H9 (cell line): ENCODE measurements around the gene CYP2B6. TPM values are rescaled to one million over a fixed set of nuclear protein-coding genes. Genes with fewer than 3 reads are reported as not detected.

Experiments used
- DNase-seq: peaks from one replicate; pipeline ENCODE4 v3.0.0-alpha.2; 2017
- H2AFZ ChIP-seq: one replicate; pipeline ENCODE4 v1.6.1; 2013; ENCODE audit warnings: mild to moderate bottlenecking, low read length, control low read depth, moderate library complexity
- H2AK5ac ChIP-seq: 2 replicates; pipeline ENCODE4 v1.6.1; 2013; ENCODE audit warnings: low read length, control low read depth, mixed read lengths; ENCODE audit not compliant: insufficient read length
- H2BK120ac ChIP-seq: one replicate; pipeline ENCODE4 v1.6.1; 2013; ENCODE audit warnings: low read depth, mild to moderate bottlenecking, low read length, control low read depth, inconsistent platforms; ENCODE audit not compliant: poor library complexity, severe bottlenecking
- H2BK12ac ChIP-seq: 2 replicates; pipeline ENCODE4 v1.6.1; 2013; ENCODE audit warnings: low read length, control low read depth, mixed read lengths, low read depth; ENCODE audit not compliant: insufficient read length
- H2BK15ac ChIP-seq: 2 replicates; pipeline ENCODE4 v1.6.1; 2013; ENCODE audit warnings: low read depth, low read length, control low read depth
- H2BK20ac ChIP-seq: one replicate; pipeline ENCODE4 v1.6.1; 2013; ENCODE audit warnings: low read depth, mild to moderate bottlenecking, low read length, control low read depth, inconsistent platforms; ENCODE audit not compliant: poor library complexity, severe bottlenecking
- H2BK5ac ChIP-seq: 2 replicates; pipeline ENCODE4 v1.6.1; 2013; ENCODE audit warnings: low read length, control low read depth, mixed read lengths; ENCODE audit not compliant: insufficient read length
- H3K14ac ChIP-seq: 2 replicates; pipeline ENCODE4 v1.6.1; 2013; ENCODE audit warnings: low read length, control low read depth; ENCODE audit not compliant: insufficient read depth
- H3K18ac ChIP-seq: 2 replicates; pipeline ENCODE4 v1.6.1; 2013; ENCODE audit warnings: low read depth, mild to moderate bottlenecking, mixed read lengths, low read length, control low read depth; ENCODE audit not compliant: insufficient read length
- H3K23ac ChIP-seq: 2 replicates; pipeline ENCODE4 v1.6.1; 2013; ENCODE audit warnings: low read length, control low read depth, mixed read lengths, low read depth; ENCODE audit not compliant: insufficient read length
- H3K23me2 ChIP-seq: 2 replicates; pipeline ENCODE4 v1.6.1; 2013; ENCODE audit warnings: low read depth, mild to moderate bottlenecking, mixed read lengths, low read length, control low read depth; ENCODE audit not compliant: insufficient read length, poor library complexity, severe bottlenecking
- H3K27ac ChIP-seq: 2 replicates; pipeline ENCODE4 v1.5.1; 2013; ENCODE audit warnings: low read length, control low read depth, mixed read lengths, low read depth; ENCODE audit not compliant: insufficient read length
- H3K27me3 ChIP-seq: 2 replicates; pipeline ENCODE4 v1.6.1; 2013; ENCODE audit warnings: low read length, control low read depth, inconsistent platforms; ENCODE audit not compliant: insufficient read depth
- H3K4ac ChIP-seq: 2 replicates; pipeline ENCODE4 v1.6.1; 2013; ENCODE audit warnings: low read depth, mild to moderate bottlenecking, control low read depth, inconsistent platforms, low read length, moderate library complexity
- H3K4me1 ChIP-seq: 2 replicates; pipeline ENCODE4 v1.6.1; 2013; ENCODE audit warnings: low read length, control low read depth, inconsistent platforms; ENCODE audit not compliant: insufficient read depth
- H3K4me2 ChIP-seq: 2 replicates; pipeline ENCODE4 v1.6.1; 2013; ENCODE audit warnings: low read length, control low read depth, mixed read lengths; ENCODE audit not compliant: insufficient read length, insufficient read depth
- H3K56ac ChIP-seq: 2 replicates; pipeline ENCODE4 v1.6.1; 2013; ENCODE audit warnings: low read depth, mild to moderate bottlenecking, mixed read lengths, low read length, control low read depth; ENCODE audit not compliant: insufficient read length
- H3K79me1 ChIP-seq: 2 replicates; pipeline ENCODE4 v1.6.1; 2013; ENCODE audit warnings: low read depth, mild to moderate bottlenecking, moderate library complexity, low read length, control low read depth, inconsistent platforms; ENCODE audit not compliant: insufficient read depth, poor library complexity, severe bottlenecking
- H3K79me2 ChIP-seq: 2 replicates; pipeline ENCODE4 v1.6.1; 2013; ENCODE audit warnings: low read length, control low read depth, inconsistent platforms; ENCODE audit not compliant: insufficient read depth
- H3K9ac ChIP-seq: 2 replicates; pipeline ENCODE4 v1.6.1; 2013; ENCODE audit warnings: low read length, control low read depth, mixed read lengths; ENCODE audit not compliant: insufficient read length; ENCODE audit errors: extremely low read depth
- H3K9me3 ChIP-seq: one replicate; pipeline ENCODE4 v1.6.1; 2013; ENCODE audit warnings: low read depth, low read length, inconsistent platforms; ENCODE audit not compliant: control insufficient read depth
- H3T11ph ChIP-seq: one replicate; pipeline ENCODE4 v1.6.1; 2013; ENCODE audit warnings: mild to moderate bottlenecking, low read length, control low read depth, inconsistent platforms
- H4K20me1 ChIP-seq: one replicate; pipeline ENCODE4 v1.6.1; 2013; ENCODE audit not compliant: control insufficient read depth, insufficient read length, insufficient read depth
- H4K5ac ChIP-seq: 2 replicates; pipeline ENCODE4 v1.6.1; 2013; ENCODE audit warnings: low read depth, mild to moderate bottlenecking, mixed read lengths, low read length, control low read depth; ENCODE audit not compliant: insufficient read length
- H4K8ac ChIP-seq: replicated peaks from 2 replicates; pipeline ENCODE4 v1.6.1; 2013; ENCODE audit warnings: low read length, control low read depth, mixed read lengths, low read depth; ENCODE audit not compliant: insufficient read length
- H4K91ac ChIP-seq: 2 replicates; pipeline ENCODE4 v1.6.1; 2013; ENCODE audit warnings: low read depth, mild to moderate bottlenecking, moderate library complexity, mixed read lengths, low read length, control low read depth; ENCODE audit not compliant: insufficient read length
- H3K27ac Mint-ChIP-seq, 3 experiments: 2 replicates in 2 of 3; 3 replicates in 1 of 3; pipeline ENCODE4 v1.8.0; 2020 to 2021; ENCODE audit warnings: mixed read lengths in 3 of 3, mild to moderate bottlenecking in 1 of 3, moderate library complexity in 1 of 3
- H3K27me3 Mint-ChIP-seq: 2 replicates; pipeline ENCODE4 v1.8.0; 2021; ENCODE audit warnings: low read depth, mild to moderate bottlenecking, moderate library complexity, mixed read lengths
- H3K36me3 Mint-ChIP-seq, 3 experiments: 2 replicates in 2 of 3; 3 replicates in 1 of 3; pipeline ENCODE4 v1.8.0; 2020 to 2021; ENCODE audit warnings: low read depth in 3 of 3, mixed read lengths in 3 of 3; ENCODE audit not compliant: insufficient read depth in 1 of 3
- H3K4me1 Mint-ChIP-seq, 2 experiments: 2 replicates each; pipeline ENCODE4 v1.8.0; 2020; ENCODE audit warnings: mixed read lengths in 2 of 2
- H3K4me3 Mint-ChIP-seq, 2 experiments: 2 replicates in 1 of 2; 3 replicates in 1 of 2; pipeline ENCODE4 v1.8.0; 2020 to 2021; ENCODE audit warnings: mild to moderate bottlenecking in 2 of 2, mixed read lengths in 2 of 2, moderate library complexity in 1 of 2
- H3K9me3 Mint-ChIP-seq, 2 experiments: 2 replicates in 1 of 2; 3 replicates in 1 of 2; pipeline ENCODE4 v1.8.0; 2020; ENCODE audit warnings: mild to moderate bottlenecking in 2 of 2, mixed read lengths in 2 of 2, moderate library complexity in 1 of 2
- CTCF ChIP-seq: fragments of 200-600 bp; sonication (generic); conservative IDR thresholded peaks from 3 replicates; pipeline ENCODE4 v1.8.0; 2021; ENCODE audit warnings: antibody characterized with exemption, mild to moderate bottlenecking
- WGBS: extraction: QIAGEN DNeasy Blood & Tissue Kit; methylation state at CpG from one replicate; pipeline ENCODE4 v1.1.7; 2013; ENCODE audit warnings: missing lambda C conversion rate, low lambda C conversion rate, mixed read lengths; ENCODE audit not compliant: insufficient read length; ENCODE audit errors: extremely low coverage; 5-methylcytosine and 5-hydroxymethylcytosine counted together
- total RNA-seq: library from RNA; stranded (reverse); gene quantifications from 2 replicates; pipeline ENCODE4 v1.2.1, GENCODE V29; 2021

Gene CYP2B6
- total RNA-seq, 1 experiment from 2014 or later = 3.0 TPM

- no peak for DNase-seq
- H3K18ac ChIP-seq = no peak overlapping the region
- TF ChIP-seq CTCF = no peak
Measured at GRCh38 chr19:41013359-41013758, 22.3 kb downstream of the CYP2B6 start.

More at GRCh38 chr19:41013359-41013758, 22.3 kb downstream of the CYP2B6 start:
- no peak overlapping the region for H2AFZ ChIP-seq
- H2BK20ac ChIP-seq = no peak overlapping the region
- no peak overlapping the region for H2BK12ac ChIP-seq
- no peak overlapping the region for H3K4me3 Mint-ChIP-seq
- no peaks in the 10 kb centered on the region for H3K9me3 ChIP-seq
- no peak overlapping the region for H2BK15ac ChIP-seq
- H2BK5ac ChIP-seq = no peak overlapping the region
- peaks cover 5% of the 10 kb centered on the region for H3K27me3 Mint-ChIP-seq
- no peaks in the 10 kb centered on the region for H3K79me2 ChIP-seq
- H3K27ac ChIP-seq = no peak overlapping the region
- no peak overlapping the region for H3K27ac Mint-ChIP-seq
- no peak overlapping the region for H3K9ac ChIP-seq
- H3K79me1 ChIP-seq = no peaks in the 10 kb centered on the region
- no peaks in the 10 kb centered on the region for H3K23me2 ChIP-seq
- H2BK120ac ChIP-seq = no peak overlapping the region
- no peak overlapping the region for H3K4ac ChIP-seq
- no peak overlapping the region for H4K5ac ChIP-seq
- H3K4me1 Mint-ChIP-seq = peaks cover 4 to 10% of the 10 kb centered on the region in 2 experiments
- H4K20me1 ChIP-seq = no peaks in the 10 kb centered on the region
- no peak overlapping the region for H3T11ph ChIP-seq
- H2AK5ac ChIP-seq = no peak overlapping the region
- H4K91ac ChIP-seq = no peak overlapping the region
- no peak overlapping the region for H4K8ac ChIP-seq
- WGBS = no CpG with 5 or more reads among the region's 3 CpGs
- no peak overlapping the region for H3K4me2 ChIP-seq
- no peaks in the 10 kb centered on the region for H3K9me3 Mint-ChIP-seq
- no peak overlapping the region for H3K23ac ChIP-seq
- no peaks in the 10 kb centered on the region for H3K4me1 ChIP-seq
- H3K27me3 ChIP-seq = no peaks in the 10 kb centered on the region
- no peak overlapping the region for H3K56ac ChIP-seq
- H3K14ac ChIP-seq = no peak overlapping the region
- H3K36me3 Mint-ChIP-seq = 0 out of 7 replicates have a peak, but pooled peaks cover 0 to 3% (median 0%) of the 10 kb centered on the region in 3 experiments
